Raji (cell line): ENCODE results near the gene ACTL9.

ENCODE experiments used
- POLR2A ChIP-seq: IDR thresholded peaks from 2 replicates; pipeline ENCODE4 v1.6.1; 2011; ENCODE audit warnings: low read depth, low read length, control low read depth; ENCODE audit not compliant: insufficient read depth

The ACTL9 gene

DNA sequence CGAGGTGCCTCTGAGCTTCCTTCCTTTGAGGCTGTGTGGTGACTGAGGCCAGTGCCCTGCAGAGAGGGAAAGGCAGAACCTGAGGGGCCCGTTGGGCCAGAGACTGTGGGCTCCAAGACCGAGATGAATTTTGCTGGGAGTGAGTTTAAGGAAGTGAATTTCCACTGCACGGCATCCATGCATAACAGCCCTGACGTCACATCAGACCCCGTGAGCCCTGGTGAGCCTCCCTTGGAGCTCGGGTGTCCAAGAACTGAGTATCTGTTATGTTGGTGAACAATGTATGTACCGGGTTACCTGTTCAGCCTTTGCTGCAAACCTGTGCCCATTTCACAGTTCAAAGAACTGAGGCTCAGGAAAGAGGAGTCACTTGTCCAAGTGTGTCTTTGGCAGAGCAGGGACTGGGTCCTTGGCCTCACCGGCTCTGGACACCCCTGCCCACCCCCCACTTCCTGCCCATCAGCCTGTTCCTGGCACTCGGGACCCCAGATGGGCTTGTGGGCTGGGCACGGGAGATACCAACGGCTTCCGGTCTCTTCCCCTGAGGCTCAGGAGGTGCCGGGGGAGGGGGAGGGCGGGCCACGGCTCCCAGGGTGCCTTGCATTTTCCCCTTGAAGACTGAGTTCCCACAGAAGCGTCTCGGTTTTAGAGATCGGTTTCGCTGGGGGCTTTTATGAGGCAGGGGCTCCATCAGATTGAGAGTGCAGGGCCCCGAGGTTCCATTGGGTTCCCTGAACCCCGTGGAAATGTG is 34.5 kb downstream of the ACTL9 start:
- no peak for TF ChIP-seq POLR2A

DNA sequence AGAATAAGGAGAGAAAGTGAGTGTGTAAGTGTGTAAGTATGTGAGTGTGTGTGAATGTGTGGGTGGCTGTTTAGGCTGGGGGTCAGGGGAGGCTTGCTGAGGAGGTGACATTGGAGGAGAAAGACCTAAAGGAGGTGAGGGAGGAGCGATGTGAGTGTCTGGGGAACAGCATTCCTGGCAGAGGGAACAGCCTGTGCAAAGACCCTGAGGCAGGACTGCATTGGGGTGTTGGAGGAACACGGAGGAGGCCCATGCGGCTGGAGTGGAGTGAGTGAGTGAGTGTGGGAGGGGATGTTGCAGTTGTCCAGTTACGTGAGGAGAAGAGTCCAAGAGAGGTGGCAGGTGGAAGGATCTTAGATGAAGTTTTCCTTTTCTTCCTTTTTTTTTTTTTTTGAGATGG is 36.3 kb downstream of the ACTL9 start:
- TF ChIP-seq POLR2A, result no peak

DNA sequence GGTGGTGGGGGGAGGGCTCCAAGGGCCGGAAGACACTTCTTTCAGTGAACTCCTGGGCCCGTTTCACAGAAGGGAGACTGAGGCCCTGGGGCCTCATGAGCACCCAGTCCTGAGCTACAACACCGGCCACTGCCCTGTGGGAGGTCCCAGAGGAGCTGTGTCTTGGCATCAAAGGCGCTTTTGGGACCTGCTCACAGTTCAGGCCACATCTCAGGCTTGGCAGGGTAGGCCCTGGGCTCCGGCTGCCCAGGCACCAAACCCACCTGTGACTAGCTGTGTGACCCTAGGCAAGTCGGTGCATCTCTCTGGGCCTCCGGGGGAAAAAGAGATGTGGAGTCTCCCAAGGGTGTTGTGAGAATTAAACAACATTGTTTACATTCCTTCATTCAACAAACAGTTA is 38.7 kb downstream of the ACTL9 start:
- no peak for TF ChIP-seq POLR2A

DNA sequence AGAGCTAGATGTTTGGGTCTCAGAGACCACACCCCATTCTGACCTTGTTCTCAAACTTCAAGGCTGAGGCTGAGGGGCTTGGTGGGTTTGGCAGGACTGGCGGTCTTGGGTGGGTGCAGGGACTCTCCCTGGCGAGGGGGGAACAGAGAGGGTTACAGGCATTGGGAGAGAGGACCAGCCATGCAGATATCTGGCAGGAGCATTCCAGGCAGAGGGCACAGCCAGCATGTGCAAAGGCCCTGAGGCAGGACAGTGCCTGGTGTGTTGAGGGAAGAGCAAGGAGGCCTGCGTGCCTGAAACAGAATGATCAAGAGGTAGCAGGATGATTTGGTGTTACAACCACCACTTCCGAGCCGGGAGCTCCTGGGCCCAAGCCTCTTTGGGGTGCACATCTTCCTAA is 40.7 kb downstream of the ACTL9 start:
- TF ChIP-seq POLR2A, result no peak

DNA sequence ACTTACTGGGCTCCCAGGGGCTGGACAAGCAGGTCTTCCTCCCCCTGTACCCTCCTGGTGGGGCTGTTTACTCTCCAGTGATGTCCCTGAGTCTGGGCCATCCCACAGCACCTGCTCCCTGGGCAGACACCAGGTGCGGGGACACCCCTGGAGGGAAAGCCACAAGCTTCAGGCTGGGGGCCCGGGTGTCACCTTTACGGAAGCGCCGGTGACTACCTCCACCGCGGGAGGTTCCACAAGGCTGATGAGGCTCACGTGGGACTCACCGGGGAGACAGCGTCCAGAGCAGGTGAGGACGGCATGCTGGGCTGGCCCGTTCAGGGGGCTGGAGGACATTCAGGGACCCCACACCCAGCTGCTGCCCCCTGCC is 43.3 kb downstream of the ACTL9 start:
- TF ChIP-seq POLR2A, result no peak

DNA sequence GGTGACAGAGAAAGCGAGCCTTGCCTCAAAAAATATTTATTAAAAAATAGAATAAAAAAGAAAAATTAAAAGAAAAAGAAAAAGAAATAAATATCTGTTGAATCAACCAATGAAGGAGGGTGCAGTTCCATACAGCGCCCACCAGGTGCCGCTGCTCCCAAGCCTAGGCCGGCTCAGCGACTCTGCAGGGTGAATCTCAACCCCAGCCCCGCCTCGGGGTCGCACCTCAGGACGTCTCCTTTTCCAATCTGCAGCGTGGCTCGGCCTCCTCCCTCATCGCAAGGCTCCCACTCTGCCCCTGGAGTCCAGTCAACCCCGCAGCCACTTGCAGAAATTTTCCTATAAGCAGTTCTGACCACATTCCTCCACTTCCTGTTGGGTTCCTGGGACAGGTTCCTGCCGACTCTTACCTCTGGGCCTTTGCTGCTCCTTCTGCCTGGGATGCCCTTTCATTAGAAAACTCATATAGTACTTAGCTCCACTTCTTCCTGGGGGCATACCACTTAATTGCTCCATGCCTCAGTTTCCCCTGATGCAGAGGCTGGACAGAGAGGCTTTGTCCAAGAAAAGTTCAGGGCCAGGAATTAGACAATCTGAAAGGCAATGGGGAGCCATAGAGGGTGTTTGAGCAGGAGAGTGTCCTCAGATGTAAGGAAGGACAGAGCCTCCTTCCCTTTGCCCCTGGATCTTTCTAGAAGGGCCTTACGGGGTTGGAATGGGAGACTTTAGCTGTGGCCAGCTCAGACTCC is 43.8 kb downstream of the ACTL9 start:
- no peak for TF ChIP-seq POLR2A

DNA sequence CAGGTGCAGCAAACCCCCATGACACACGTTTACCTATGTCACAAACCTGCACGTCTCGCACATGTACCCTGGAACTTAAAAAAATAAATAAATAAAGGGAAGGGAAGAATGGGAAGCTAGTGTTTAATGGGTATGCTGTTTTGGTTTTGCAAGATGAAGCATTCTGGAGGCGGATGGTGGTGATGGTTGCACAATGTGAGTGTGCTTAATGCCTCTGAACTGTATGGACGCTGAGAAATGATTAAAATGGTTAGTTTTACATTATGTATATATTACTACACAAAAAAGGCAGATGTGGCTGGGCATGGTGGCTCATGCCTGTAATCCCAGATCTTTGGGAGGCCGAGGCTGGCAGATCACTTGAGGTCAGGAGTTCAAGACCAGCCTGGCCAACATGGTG is 50.4 kb downstream of the ACTL9 start:
- TF ChIP-seq POLR2A, result no peak
